HEK293T (cell line): ENCODE data around the gene FPR3.

Experiments
- ARNT ChIP-seq: fragments of 450-650 bp; IDR thresholded peaks from 2 replicates; pipeline ENCODE4 v1.6.1; 2017; ENCODE audit warnings: mild to moderate bottlenecking
- NFRKB ChIP-seq: fragments of 450-650 bp; IDR thresholded peaks from 2 replicates; pipeline ENCODE4 v1.6.1; 2016; ENCODE audit warnings: mild to moderate bottlenecking, moderate library complexity
- ZNF384 ChIP-seq: fragments of 450-650 bp; IDR thresholded peaks from 2 replicates; pipeline ENCODE4 v1.6.1; 2016
- TF ChIP-seq, protein P1 (sequence below): fragments of 450-650 bp; IDR thresholded peaks from 2 replicates; pipeline ENCODE4 v1.6.1; 2016

GRCh38 chr19:51792932-51793331, 2.0 kb upstream of the FPR3 start:
- TF ChIP-seq ZNF384 (no peak), ARNT (no peak), NFRKB (no peak)
- TF ChIP-seq, protein P1, sequence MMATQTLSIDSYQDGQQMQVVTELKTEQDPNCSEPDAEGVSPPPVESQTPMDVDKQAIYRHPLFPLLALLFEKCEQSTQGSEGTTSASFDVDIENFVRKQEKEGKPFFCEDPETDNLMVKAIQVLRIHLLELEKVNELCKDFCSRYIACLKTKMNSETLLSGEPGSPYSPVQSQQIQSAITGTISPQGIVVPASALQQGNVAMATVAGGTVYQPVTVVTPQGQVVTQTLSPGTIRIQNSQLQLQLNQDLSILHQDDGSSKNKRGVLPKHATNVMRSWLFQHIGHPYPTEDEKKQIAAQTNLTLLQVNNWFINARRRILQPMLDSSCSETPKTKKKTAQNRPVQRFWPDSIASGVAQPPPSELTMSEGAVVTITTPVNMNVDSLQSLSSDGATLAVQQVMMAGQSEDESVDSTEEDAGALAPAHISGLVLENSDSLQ, result no peak
